ENCODE data around the gene URGCP.

- TF ChIP-seq, protein P1, sequence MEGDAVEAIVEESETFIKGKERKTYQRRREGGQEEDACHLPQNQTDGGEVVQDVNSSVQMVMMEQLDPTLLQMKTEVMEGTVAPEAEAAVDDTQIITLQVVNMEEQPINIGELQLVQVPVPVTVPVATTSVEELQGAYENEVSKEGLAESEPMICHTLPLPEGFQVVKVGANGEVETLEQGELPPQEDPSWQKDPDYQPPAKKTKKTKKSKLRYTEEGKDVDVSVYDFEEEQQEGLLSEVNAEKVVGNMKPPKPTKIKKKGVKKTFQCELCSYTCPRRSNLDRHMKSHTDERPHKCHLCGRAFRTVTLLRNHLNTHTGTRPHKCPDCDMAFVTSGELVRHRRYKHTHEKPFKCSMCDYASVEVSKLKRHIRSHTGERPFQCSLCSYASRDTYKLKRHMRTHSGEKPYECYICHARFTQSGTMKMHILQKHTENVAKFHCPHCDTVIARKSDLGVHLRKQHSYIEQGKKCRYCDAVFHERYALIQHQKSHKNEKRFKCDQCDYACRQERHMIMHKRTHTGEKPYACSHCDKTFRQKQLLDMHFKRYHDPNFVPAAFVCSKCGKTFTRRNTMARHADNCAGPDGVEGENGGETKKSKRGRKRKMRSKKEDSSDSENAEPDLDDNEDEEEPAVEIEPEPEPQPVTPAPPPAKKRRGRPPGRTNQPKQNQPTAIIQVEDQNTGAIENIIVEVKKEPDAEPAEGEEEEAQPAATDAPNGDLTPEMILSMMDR (IDR thresholded peaks at IDR 0.05) = no peak
- TF ChIP-seq POLR2AphosphoS5 (IDR thresholded peaks at IDR 0.05) (no peak), POLR2A (IDR thresholded peaks at IDR 0.05; ENCODE audit: low read depth) (no peak), EP300 (IDR thresholded peaks at IDR 0.05) (no peak)
Observed at GRCh38 chr7:43884617-43885016, 21.8 kb downstream of the URGCP start.
